SK-N-SH (cell line): ENCODE measurements around the gene NRCAM. TPM values are rescaled to one million over a fixed set of nuclear protein-coding genes. Genes with fewer than 3 reads are reported as not detected.
A peak's percentile ranks its signal among the peaks of the same experiment; 100 is the strongest.

ENCODE experiments used
- CTCF ChIA-PET: fragments of 300-600, 350-600 bp; formaldehyde crosslinking; extraction: SDS; loops from one replicate; lab custom pipeline; 2021; lab: Yijun Ruan, JAX
- POLR2A ChIA-PET: fragments of 350-600 bp; sonication (Branson Sonifier 250); formaldehyde crosslinking; extraction: SDS; loops from one replicate; lab custom pipeline; 2020; ENCODE audit warnings: antibody characterized with exemption, inconsistent platforms; lab: Yijun Ruan, JAX
- DNase-seq: peaks from one replicate; pipeline ENCODE4 v3.0.0; 2012
- H2AFZ ChIP-seq: fragments of 200-600 bp; sonication (generic); 2 replicates; pipeline ENCODE4 v1.8.1; 2016; ENCODE audit warnings: antibody characterized with exemption, mild to moderate bottlenecking, low read depth
- H3F3A ChIP-seq: fragments of 200-600 bp; sonication (generic); replicated peaks from 2 replicates; pipeline ENCODE3; 2016; ENCODE audit warnings: antibody characterized with exemption, mild to moderate bottlenecking; ENCODE audit not compliant: insufficient read depth
- H3K27ac ChIP-seq, 2 experiments: fragments of 200-500 bp in 1 of 2; fragments of 200-600 bp in 1 of 2; sonication (Bioruptor generic) in 1 of 2; sonication (generic), shearing (Covaris generic) in 1 of 2; 2 replicates each; pipeline versions ENCODE4 v1.5.1 to v1.6.1; 2014 to 2016; ENCODE audit warnings: low read depth in 2 of 2, inconsistent platforms in 1 of 2, low read length in 1 of 2, mild to moderate bottlenecking in 1 of 2, mixed read lengths in 1 of 2
- H3K27me3 ChIP-seq: fragments of 200-600 bp; sonication (generic), shearing (Covaris generic); 2 replicates; pipeline ENCODE4 v1.6.1; 2016; ENCODE audit warnings: mixed run types; ENCODE audit not compliant: insufficient read depth
- H3K36me3 ChIP-seq, 2 experiments: fragments of 200-500 bp in 1 of 2; fragments of 200-600 bp in 1 of 2; sonication (Bioruptor generic) in 1 of 2; sonication (generic) in 1 of 2; replicated peaks in 1 of 2; 2 replicates each; pipeline versions ENCODE3 to v1.5.1; 2014 to 2016; ENCODE audit warnings: low read length in 1 of 2, mild to moderate bottlenecking in 1 of 2; ENCODE audit not compliant: insufficient read depth in 2 of 2, control insufficient read depth in 1 of 2
- H3K4me1 ChIP-seq, 2 experiments: fragments of 200-500 bp in 1 of 2; fragments of 200-600 bp in 1 of 2; sonication (Bioruptor generic) in 1 of 2; sonication (generic), shearing (Covaris generic) in 1 of 2; 2 replicates each; pipeline versions ENCODE4 v1.5.1 to v1.6.1; 2014 to 2016; ENCODE audit warnings: low read depth in 1 of 2, low read length in 1 of 2, mixed run types in 1 of 2; ENCODE audit not compliant: insufficient read depth in 2 of 2, control insufficient read depth in 1 of 2
- H3K4me2 ChIP-seq: fragments of 200-600 bp; sonication (generic), shearing (Covaris generic); 2 replicates; pipeline ENCODE4 v1.6.1; 2017; ENCODE audit warnings: mixed run types
- H3K4me3 ChIP-seq, 2 experiments: fragments of 200-500 bp in 1 of 2; fragments of 200-600 bp in 1 of 2; sonication (Bioruptor generic) in 1 of 2; sonication (generic), shearing (Covaris generic) in 1 of 2; 2 replicates each; pipeline versions ENCODE4 v1.5.1 to v1.8.1; 2014 to 2016; ENCODE audit warnings: low read depth in 2 of 2, inconsistent platforms in 1 of 2, low read length in 1 of 2, mild to moderate bottlenecking in 1 of 2, mixed read lengths in 1 of 2, moderate library complexity in 1 of 2
- H3K79me2 ChIP-seq: fragments of 200-600 bp; sonication (generic); 2 replicates; pipeline ENCODE4 v1.8.1; 2017; ENCODE audit warnings: mild to moderate bottlenecking; ENCODE audit not compliant: insufficient read depth
- H3K9ac ChIP-seq: fragments of 200-600 bp; sonication (generic); 2 replicates; pipeline ENCODE4 v1.6.1; 2017; ENCODE audit warnings: mixed run types
- H3K9me2 ChIP-seq: fragments of 200-600 bp; sonication (generic); 2 replicates; pipeline ENCODE4 v1.6.1; 2017; ENCODE audit warnings: mixed run types
- H3K9me3 ChIP-seq: fragments of 200-600 bp; sonication (generic); 2 replicates; pipeline ENCODE4 v1.6.1; 2017; ENCODE audit warnings: mixed run types, mild to moderate bottlenecking, moderate library complexity
- H4K20me1 ChIP-seq: fragments of 200-600 bp; sonication (generic); 2 replicates; pipeline ENCODE4 v1.6.1; 2017; ENCODE audit warnings: mild to moderate bottlenecking, mixed run types; ENCODE audit not compliant: insufficient read depth
- CHD2 ChIP-seq: fragments of 150-350 bp; IDR thresholded peaks from 2 replicates; pipeline ENCODE4 v1.6.1; 2018; ENCODE audit warnings: low read length; ENCODE audit not compliant: partially characterized antibody
- EP300 ChIP-seq, 2 experiments: IDR thresholded peaks; 2 replicates each; pipeline versions ENCODE4 v1.4.0 to v1.6.1; 2012; ENCODE audit warnings: borderline replicate concordance in 1 of 2, low read depth in 1 of 2, low read length in 1 of 2
- MEF2A ChIP-seq: IDR thresholded peaks from 2 replicates; pipeline ENCODE4 v1.4.0; 2012; ENCODE audit warnings: low read depth, borderline replicate concordance
- MXI1 ChIP-seq: IDR thresholded peaks from 2 replicates; pipeline ENCODE4 v1.6.1; 2012; ENCODE audit warnings: mild to moderate bottlenecking, low read depth, low read length, improper control_type of control experiment
- NRF1 ChIP-seq: IDR thresholded peaks from 2 replicates; pipeline ENCODE4 v1.6.1; 2012; ENCODE audit warnings: low read depth, mild to moderate bottlenecking, low read length
- RXRA ChIP-seq: IDR thresholded peaks from 2 replicates; pipeline ENCODE4 v1.4.0; 2012; ENCODE audit warnings: low read depth, mild to moderate bottlenecking, borderline replicate concordance
- SIN3A ChIP-seq: IDR thresholded peaks from 2 replicates; pipeline ENCODE4 v1.6.1; 2012; ENCODE audit warnings: low read depth, mild to moderate bottlenecking, low read length, moderate library complexity, borderline replicate concordance
- WGBS: methylation state at CpG from one replicate; pipeline ENCODE4 v1.1.6; 2017; ENCODE audit warnings: low lambda C conversion rate; 5-methylcytosine and 5-hydroxymethylcytosine counted together
- polyA plus RNA-seq, 3 experiments: library from polyadenylated mRNA; depleted of rRNA; stranded (reverse); fragments of >200 nt; gene quantifications; 2 replicates each; pipeline ENCODE4 v1.2.3, GENCODE V29; 2012
- TF ChIP-seq, protein P1 (sequence below): IDR thresholded peaks from 2 replicates; pipeline ENCODE4 v1.6.1; 2012; ENCODE audit warnings: mild to moderate bottlenecking, low read depth, low read length, moderate library complexity
- TF ChIP-seq, protein P2 (sequence below): fragments of 150-350 bp; IDR thresholded peaks from 2 replicates; pipeline ENCODE4 v1.6.1; 2017; ENCODE audit warnings: antibody characterized with exemption, low read length, low read depth, borderline replicate concordance

NRCAM gene
- polyA plus RNA-seq, 1 of the 3 experiments (the other 2 are of a cell fraction) = 1.1 TPM

DNA sequence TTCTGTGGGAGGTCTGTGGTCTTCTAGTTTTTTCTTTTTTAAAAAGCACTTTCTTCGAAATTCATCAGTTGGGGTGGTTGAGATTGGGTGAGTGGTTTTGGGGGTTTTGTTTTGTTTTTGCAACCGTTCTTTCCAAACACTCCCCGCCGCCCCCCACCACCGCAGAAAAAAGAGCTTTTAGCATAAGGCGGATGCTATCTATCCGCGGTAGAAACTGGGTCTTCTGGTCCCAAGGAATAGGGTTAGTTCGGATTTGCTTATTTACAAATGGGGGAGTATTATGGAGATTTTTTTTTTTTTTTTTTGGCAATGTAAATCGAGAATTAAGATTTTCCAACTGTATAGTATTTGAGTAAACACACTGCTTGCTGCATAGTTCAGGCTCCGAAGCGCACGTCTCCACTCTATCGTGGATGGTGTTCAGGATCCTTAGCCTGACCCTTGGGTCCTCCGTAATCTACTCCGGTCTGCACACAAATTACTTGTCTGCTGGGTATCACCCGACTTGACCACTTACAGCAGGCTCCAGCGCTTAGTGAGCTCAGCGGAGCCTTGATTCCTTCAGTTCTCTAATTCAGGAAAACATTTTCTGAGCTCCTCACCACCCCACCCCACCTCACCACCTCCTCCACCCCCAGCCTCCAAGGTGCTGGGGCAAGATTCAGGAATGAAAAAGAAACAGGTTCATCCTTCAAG is 757 bp upstream of the NRCAM start (continued):
- TF ChIP-seq SIN3A = no peak
- no peak for TF ChIP-seq NRF1

DNA sequence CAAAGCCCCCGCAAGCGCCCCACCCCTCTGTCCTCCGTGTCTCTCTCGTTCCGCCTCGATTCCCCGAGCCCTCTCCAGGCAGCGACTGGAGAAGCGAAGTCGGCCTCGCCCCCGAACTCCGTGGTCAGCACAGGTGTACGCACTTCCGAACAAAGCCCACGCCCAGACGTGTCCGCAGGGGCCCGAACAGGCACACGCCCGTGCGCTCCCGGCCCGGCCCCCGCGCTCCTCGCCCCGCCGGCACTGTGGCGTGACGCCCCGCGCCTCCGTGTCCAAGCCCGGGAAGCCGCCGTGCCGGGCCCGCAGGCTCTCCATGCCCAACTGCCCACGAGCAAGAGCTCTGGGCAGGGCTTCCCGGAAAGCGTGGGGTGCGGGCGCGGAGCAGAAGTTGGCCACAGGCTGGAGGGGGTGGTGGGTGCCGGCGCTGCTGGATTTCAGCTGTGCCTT is 662 bp downstream of the NRCAM start:
- peak overlapping the region; percentile 94 for H3K4me2 ChIP-seq
- no peaks in the 10 kb centered on the region for H3K36me3 ChIP-seq
- H3F3A ChIP-seq = no peaks in the 10 kb centered on the region
- peak overlapping the region; percentile 59 to 64 for H3K4me3 ChIP-seq
- H3K9me3 ChIP-seq = no peaks in the 10 kb centered on the region
- H3K27me3 ChIP-seq = peaks cover 45% of the 10 kb centered on the region
- 3% methylated on average over 45 of the region's 47 CpGs for WGBS
- peak overlapping the region; percentile 35; the same call in 1 of the 2 replicates for H2AFZ ChIP-seq
- CTCF ChIA-PET = interaction anchor here (0.8 to 5.6 kb wide), 15 partner anchors 8 to 288 kb away, joined by 3 to 53 read pairs (median 6); no protein-coding TSS in a partner anchor
- no peaks in the 10 kb centered on the region for H3K79me2 ChIP-seq
- POLR2A ChIA-PET = interaction anchor here (0.9 to 2.4 kb wide), 6 partner anchors 52 to 277 kb away, joined by 3 to 9 read pairs (median 4); partner anchors contain the start of gene PNPLA8
- no peak overlapping the region for H3K9ac ChIP-seq
- H3K9me2 ChIP-seq = no peaks in the 10 kb centered on the region
- no peak for DNase-seq
- H3K27ac ChIP-seq = peak overlapping the region in 1 of 2 experiments; percentile 88; a peak in 2 of 4 replicates
- peaks cover 0 to 4% of the 10 kb centered on the region in 2 experiments; a peak in 2 of 4 replicates for H3K4me1 ChIP-seq
- TF ChIP-seq EP300 (IDR thresholded peaks at IDR 0.05; ENCODE audit: borderline replicate concordance in 1 of 2, low read depth in 1 of 2, low read length in 1 of 2) (no peak), CHD2 (no peak), RXRA (no peak), MEF2A (no peak), MXI1 (no peak)
- TF ChIP-seq, protein P1, sequence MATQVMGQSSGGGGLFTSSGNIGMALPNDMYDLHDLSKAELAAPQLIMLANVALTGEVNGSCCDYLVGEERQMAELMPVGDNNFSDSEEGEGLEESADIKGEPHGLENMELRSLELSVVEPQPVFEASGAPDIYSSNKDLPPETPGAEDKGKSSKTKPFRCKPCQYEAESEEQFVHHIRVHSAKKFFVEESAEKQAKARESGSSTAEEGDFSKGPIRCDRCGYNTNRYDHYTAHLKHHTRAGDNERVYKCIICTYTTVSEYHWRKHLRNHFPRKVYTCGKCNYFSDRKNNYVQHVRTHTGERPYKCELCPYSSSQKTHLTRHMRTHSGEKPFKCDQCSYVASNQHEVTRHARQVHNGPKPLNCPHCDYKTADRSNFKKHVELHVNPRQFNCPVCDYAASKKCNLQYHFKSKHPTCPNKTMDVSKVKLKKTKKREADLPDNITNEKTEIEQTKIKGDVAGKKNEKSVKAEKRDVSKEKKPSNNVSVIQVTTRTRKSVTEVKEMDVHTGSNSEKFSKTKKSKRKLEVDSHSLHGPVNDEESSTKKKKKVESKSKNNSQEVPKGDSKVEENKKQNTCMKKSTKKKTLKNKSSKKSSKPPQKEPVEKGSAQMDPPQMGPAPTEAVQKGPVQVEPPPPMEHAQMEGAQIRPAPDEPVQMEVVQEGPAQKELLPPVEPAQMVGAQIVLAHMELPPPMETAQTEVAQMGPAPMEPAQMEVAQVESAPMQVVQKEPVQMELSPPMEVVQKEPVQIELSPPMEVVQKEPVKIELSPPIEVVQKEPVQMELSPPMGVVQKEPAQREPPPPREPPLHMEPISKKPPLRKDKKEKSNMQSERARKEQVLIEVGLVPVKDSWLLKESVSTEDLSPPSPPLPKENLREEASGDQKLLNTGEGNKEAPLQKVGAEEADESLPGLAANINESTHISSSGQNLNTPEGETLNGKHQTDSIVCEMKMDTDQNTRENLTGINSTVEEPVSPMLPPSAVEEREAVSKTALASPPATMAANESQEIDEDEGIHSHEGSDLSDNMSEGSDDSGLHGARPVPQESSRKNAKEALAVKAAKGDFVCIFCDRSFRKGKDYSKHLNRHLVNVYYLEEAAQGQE = no peak
- TF ChIP-seq, protein P2, sequence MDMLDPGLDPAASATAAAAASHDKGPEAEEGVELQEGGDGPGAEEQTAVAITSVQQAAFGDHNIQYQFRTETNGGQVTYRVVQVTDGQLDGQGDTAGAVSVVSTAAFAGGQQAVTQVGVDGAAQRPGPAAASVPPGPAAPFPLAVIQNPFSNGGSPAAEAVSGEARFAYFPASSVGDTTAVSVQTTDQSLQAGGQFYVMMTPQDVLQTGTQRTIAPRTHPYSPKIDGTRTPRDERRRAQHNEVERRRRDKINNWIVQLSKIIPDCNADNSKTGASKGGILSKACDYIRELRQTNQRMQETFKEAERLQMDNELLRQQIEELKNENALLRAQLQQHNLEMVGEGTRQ = no peak
- no peaks in the 10 kb centered on the region for H4K20me1 ChIP-seq
